NOMO-1 (cell line): ENCODE data around the gene CLDN16.

Experiments used
- DNase-seq, 2 experiments: peaks; one replicate each; lab custom pipeline; 2025; ENCODE audit not compliant: unreplicated experiment in 2 of 2; lab: John Stamatoyannopoulos, UW

CLDN16 gene

DNA sequence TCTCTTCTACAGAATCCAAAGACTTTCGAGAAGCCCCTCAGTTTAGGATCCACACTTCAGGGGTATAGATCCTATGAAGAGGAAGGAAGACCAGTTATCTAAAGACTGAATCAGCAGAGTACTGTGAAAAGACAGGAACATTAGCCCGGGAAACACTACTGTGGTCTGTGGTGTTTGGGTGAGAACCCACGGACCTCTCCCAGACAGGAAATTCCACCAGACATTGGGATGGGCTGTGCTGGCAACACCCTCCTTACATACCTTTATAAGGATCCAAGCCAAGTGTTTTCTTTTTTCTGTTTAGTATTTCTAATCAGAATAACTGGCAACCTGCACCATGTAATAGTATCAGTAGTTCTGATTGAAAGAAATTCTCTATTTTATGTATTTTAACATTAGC is 47.7 kb downstream of the CLDN16 start:
- DNase-seq = no peak

DNA sequence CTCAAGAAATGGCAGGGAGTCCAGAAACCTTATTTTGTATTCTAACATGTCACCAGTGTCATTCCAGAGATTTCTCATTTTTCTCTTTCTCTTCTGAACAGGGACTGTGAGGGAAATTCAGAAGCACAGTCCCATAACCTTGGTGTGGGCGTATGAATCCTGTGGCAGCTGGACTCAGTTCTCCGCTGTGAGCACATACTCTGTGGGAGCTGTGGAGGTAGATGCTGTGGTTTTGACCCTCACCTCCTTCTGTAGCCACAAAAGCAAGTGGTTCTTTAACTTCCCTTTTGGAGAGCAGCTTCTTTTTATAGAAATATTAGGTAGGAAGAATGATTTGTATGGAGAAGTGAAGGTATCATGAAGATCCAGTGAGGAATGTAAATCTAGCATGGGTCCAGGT is 48.4 kb downstream of the CLDN16 start:
- peak in 1 of 2 experiments; percentile 46 for DNase-seq

DNA sequence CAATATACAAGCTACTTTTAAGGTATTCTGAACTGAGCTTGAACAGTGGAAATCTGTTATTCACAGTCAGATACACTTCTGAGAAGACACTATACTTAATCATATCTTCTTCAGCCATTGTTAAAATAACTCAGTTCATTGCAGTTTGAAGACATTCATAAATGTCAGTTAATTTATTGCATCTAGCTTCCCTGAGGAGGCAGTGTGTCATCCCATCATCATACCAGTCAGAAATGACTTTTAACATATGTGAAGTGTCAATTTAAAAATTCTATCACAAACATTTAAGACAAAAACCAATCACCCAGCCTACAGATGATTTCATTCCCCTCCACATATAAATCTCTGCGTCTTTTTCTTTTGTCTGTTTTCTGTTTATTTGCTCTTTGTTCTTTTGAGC is 54.3 kb downstream of the CLDN16 start:
- DNase-seq = no peak

DNA sequence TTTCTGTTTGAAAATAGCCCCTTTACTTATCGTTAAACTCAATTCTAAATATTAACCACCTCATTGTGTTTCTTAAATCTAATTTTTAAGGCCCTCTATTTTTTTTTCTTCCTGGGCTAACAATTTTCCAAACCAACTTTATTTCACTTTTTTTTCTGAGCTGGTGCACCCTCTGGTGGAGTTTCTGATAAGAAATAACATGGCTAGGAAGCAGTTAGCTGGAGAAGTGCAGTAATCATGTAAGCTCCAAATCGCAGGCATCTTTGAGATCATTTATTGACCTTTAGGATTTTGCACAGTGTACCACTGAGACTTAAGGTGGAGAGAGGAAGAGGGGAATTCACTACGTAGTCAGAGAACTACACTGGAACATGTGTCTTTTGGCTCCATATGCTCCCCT is 55.3 kb downstream of the CLDN16 start:
- peak; percentile 38 to 49 for DNase-seq

DNA sequence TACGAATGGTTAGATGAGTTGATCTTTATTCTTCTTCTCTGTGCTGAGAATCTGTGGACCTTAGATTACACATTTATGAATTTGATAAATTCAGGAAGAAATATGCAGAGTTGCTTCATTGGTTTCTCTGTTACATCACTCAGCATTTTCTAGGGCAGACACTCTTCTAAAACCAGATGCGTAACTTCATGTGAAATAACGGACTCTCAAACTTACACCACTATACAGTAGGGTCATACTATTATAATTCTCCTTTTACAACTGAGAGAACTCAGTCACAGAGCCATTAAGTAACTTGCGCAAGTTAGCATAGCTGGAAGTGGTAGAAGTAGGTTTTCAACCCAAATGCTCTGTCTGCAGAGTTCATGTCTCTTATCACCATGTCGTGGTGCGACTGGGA is 56.0 kb downstream of the CLDN16 start:
- DNase-seq = peak; percentile 72 to 94

DNA sequence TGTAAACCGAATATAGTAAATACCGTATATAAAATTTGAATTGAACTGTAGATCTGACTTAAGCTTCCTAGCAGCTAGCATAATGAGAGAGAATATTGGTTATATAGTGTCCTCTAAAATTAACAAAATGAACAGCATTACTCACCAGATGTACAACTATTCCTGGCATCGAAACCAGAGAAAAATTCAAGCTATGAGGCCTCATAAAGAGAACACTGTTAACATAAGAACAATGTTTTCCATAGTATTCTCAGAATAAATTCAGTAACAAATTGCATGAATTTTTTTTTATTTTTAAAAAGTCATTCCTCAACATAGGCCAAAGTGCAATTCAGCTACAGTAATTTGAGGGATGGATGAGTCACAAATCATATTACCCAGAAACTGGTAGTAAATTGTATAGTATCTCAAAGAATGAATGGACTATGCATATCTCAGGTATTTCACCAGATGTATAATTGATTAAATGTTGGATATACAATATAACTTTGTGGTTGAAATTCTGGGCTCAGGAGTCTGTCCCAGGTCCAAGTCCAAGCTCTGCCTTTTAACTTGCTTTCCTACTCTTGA is 56.7 kb downstream of the CLDN16 start:
- DNase-seq = no peak

DNA sequence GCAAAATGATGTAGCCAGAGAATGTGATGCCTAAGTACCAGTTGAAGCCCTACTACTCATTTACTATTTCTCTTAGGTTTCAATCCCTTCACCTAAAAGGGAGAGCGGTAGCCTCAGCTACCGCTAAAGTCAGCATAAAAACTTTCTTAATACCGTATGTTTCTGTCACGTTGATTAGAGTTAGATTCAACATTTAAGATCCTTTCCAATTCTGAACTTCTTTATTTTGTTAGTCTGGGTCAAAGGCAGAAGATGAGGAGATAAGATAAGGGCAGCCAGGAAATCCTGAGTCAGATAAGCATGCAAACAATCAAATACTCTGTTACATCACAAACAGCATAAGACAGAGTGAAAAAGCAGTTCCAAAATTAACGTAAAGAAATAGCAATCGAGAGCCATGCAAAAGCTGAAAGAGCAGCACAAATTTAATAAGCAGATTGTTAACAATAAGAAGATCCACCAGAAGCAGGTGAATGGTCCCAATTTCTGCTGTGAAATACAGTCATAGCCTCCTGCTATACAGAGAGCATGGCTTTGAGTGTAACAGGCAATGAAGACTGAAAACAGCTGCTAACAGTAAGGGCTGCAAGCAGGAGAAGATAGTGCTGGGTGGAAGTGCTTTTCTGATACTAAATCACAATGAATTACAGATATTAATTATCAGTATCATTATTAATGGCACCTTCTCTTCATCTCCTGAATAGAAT is 58.8 kb downstream of the CLDN16 start:
- DNase-seq = no peak

DNA sequence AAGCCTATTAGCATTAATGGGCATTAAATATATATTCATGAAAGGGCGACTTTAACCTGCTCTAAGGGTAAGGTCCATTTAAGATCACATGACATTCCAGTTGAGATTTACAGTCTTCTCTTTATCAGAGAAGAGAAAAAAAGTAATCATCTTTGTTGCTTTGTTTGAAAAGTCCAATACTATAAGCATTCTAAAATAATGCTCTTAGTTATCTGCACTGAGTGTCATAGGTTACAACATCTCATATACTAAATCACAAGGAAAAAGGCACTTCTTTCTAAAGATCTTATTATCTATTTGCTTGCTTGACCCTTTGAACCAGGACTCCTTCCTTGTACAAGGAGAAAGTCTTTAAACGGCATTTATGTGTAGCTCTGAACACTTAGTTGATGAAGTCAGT is 60.3 kb downstream of the CLDN16 start:
- DNase-seq = no peak

DNA sequence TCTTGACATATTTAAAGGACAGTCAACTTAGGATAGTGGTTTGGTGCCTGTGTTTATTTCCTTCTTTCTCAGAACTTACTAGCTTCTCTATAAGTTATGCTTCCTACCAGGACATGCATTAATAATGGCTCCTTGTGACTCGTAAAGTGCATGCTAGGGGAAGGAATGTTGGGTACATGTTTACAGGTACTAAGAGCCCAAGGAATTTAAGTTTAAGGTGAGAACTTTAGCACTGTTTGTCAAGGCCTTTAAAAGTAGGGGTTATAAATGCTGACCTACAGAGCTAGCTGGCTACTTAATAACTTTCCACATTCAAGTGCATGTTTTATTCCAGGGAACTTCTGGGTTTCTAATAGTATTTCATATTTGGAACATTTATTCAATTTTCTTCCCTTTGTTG is 61.8 kb downstream of the CLDN16 start, which contains the start of gene TMEM207:
TSS of gene TMEM207 (minus strand) at position 101 of the 400 bp plus-strand sequence. CDS start at position 9, 92 bp downstream.
- no peak for DNase-seq

DNA sequence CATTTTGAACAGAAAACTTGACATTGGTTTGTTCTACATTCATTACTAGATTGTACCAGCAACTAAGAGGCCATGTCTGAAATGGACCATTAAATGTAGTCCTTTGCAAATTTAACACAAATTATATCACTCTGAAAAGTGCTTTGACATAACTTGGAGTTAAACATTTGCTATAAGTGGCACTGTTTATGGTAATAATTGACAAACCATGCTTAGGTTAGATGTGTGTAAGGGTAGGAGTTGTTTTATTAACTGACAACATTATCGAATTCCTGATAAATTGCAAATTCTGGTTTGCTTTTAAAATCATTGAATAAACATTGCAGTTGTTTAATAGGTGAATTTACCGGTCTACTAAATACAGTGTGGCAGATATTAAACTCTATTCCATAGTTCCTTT is 67.9 kb downstream of the CLDN16 start:
- no peak for DNase-seq

DNA sequence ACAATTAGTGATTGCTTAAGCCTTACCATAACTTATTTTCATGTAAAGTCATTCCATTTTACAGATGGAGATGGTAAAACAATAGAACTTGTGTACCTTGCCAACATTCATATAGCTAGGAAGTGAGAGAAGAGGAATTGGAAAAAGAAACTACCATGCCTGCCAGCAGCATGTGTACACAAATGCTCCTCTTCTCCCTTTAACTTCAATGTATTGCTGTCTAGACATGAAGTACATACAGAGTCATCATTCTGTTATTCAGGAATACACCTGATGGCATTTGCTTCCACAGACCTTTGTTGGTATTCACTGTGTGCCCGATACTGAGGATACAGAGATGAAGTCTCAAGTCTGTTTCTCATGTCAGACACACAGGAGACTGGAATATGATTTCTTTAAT is 68.8 kb downstream of the CLDN16 start:
- DNase-seq = no peak

DNA sequence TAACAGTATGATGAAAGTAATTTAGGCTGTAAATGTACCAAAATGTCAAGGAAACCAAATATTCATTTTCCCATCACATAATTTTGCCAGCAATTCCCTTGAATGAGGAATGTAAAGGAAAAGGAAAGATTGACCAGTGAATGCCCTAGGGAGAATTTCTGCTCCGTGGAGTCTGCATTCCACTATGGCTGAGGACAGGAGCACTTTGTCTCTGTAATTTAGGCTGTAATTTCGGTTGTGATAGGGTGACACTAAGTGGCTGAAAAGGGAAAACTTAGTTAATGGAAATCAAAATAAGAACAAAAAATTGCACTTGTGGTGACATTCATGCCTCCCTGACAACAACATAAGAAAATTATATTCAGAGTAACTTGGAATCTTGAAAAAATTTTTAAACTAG is 70.1 kb downstream of the CLDN16 start:
- DNase-seq = no peak
